CD14-positive monocyte (primary cell): Measurements from ENCODE around the gene SPACDR. TPM values are rescaled to one million over a fixed set of nuclear protein-coding genes. Genes with fewer than 3 reads are reported as not detected.

ENCODE experiments used
- DNase-seq, 3 donors: peaks; one replicate each; pipeline ENCODE4 v3.0.0-alpha.2; 2011 to 2022
- H2AFZ ChIP-seq: 2 replicates; pipeline ENCODE4 v1.6.0; 2012; ENCODE audit warnings: mild to moderate bottlenecking, low read depth, low read length, inconsistent platforms; ENCODE audit not compliant: insufficient read depth, poor library complexity, severe bottlenecking
- H3K27ac ChIP-seq, 2 donors: 1 replicate in 1 of 2; 2 replicates in 1 of 2; pipeline ENCODE4 v1.5.1; 2012 to 2013; ENCODE audit warnings: low read length in 2 of 2, control low read depth in 1 of 2, inconsistent platforms in 1 of 2, low read depth in 1 of 2, mild to moderate bottlenecking in 1 of 2
- H3K27me3 ChIP-seq, 2 donors: one replicate each; pipeline versions ENCODE4 v1.6.0 to v1.6.1; 2011 to 2013; ENCODE audit warnings: low read length in 2 of 2; ENCODE audit not compliant: control insufficient read depth in 2 of 2, insufficient read depth in 2 of 2
- H3K36me3 ChIP-seq, 2 donors: replicated peaks in 1 of 2; 1 replicate in 1 of 2; 2 replicates in 1 of 2; pipeline versions ENCODE4 v1.5.1 to v1.6.1; 2012 to 2013; ENCODE audit warnings: low read length in 2 of 2, control low read depth in 1 of 2, inconsistent platforms in 1 of 2, mild to moderate bottlenecking in 1 of 2; ENCODE audit not compliant: insufficient read depth in 2 of 2, control insufficient read depth in 1 of 2
- H3K4me1 ChIP-seq, 2 donors: 1 replicate in 1 of 2; 2 replicates in 1 of 2; pipeline versions ENCODE4 v1.5.1 to v1.6.1; 2012 to 2013; ENCODE audit warnings: low read length in 2 of 2, control low read depth in 1 of 2, inconsistent platforms in 1 of 2, mild to moderate bottlenecking in 1 of 2, moderate library complexity in 1 of 2; ENCODE audit not compliant: insufficient read depth in 2 of 2, control insufficient read depth in 1 of 2
- H3K4me2 ChIP-seq: replicated peaks from 2 replicates; pipeline ENCODE3; 2012; ENCODE audit warnings: low read length, moderate library complexity, mild to moderate bottlenecking; ENCODE audit not compliant: poor library complexity, severe bottlenecking; ENCODE audit errors: extremely low read depth
- H3K4me3 ChIP-seq, 3 experiments: fragments of 200-600 bp in 1 of 3; sonication (generic) in 1 of 3; replicated peaks in 1 of 3; 1 replicate in 2 of 3; 2 replicates in 1 of 3; pipeline ENCODE4 v1.5.1; 2011 to 2013; ENCODE audit warnings: low read length in 3 of 3, mild to moderate bottlenecking in 3 of 3, control low read depth in 2 of 3, low read depth in 2 of 3, inconsistent platforms in 1 of 3, moderate library complexity in 1 of 3
- H3K79me2 ChIP-seq: 2 replicates; pipeline ENCODE4 v1.6.0; 2012; ENCODE audit warnings: mild to moderate bottlenecking, control low read depth, inconsistent platforms, low read length, moderate library complexity; ENCODE audit not compliant: insufficient read depth
- H3K9ac ChIP-seq: 2 replicates; pipeline ENCODE4 v1.6.0; 2017; ENCODE audit warnings: low read length, mild to moderate bottlenecking; ENCODE audit not compliant: insufficient read depth, poor library complexity, severe bottlenecking
- H3K9me3 ChIP-seq, 2 donors: replicated peaks in 1 of 2; 1 replicate in 1 of 2; 2 replicates in 1 of 2; pipeline versions ENCODE4 v1.5.1 to v1.6.1; 2012 to 2013; ENCODE audit warnings: low read length in 2 of 2, control low read depth in 1 of 2; ENCODE audit not compliant: control insufficient read depth in 1 of 2, insufficient read depth in 1 of 2
- H4K20me1 ChIP-seq: 2 replicates; pipeline ENCODE4 v1.6.0; 2012; ENCODE audit warnings: mild to moderate bottlenecking, low read length, control low read depth, moderate library complexity; ENCODE audit not compliant: insufficient read depth
- H3K27ac Mint-ChIP-seq, 7 donors: one replicate each; pipeline ENCODE4 v1.8.0; 2020; ENCODE audit warnings: mild to moderate bottlenecking in 7 of 7, mixed read lengths in 7 of 7, moderate library complexity in 6 of 7, inconsistent platforms in 2 of 7
- H3K27me3 Mint-ChIP-seq, 3 donors: one replicate each; pipeline ENCODE4 v1.8.0; 2021 to 2022; ENCODE audit warnings: low read depth in 3 of 3, mild to moderate bottlenecking in 3 of 3, mixed read lengths in 3 of 3, moderate library complexity in 3 of 3, inconsistent platforms in 1 of 3
- H3K36me3 Mint-ChIP-seq, 2 donors: one replicate each; pipeline ENCODE4 v1.8.0; 2020; ENCODE audit warnings: mixed read lengths in 2 of 2, inconsistent platforms in 1 of 2, mild to moderate bottlenecking in 1 of 2
- H3K4me1 Mint-ChIP-seq: one replicate; pipeline ENCODE4 v1.8.0; 2020; ENCODE audit warnings: mild to moderate bottlenecking, mixed read lengths
- H3K4me3 Mint-ChIP-seq, 2 donors: one replicate each; pipeline ENCODE4 v1.8.0; 2020; ENCODE audit warnings: mild to moderate bottlenecking in 2 of 2, mixed read lengths in 2 of 2, moderate library complexity in 1 of 2
- H3K9me3 Mint-ChIP-seq, 7 donors: one replicate each; pipeline ENCODE4 v1.8.0; 2020 to 2022; ENCODE audit warnings: mixed read lengths in 7 of 7, mild to moderate bottlenecking in 6 of 7, moderate library complexity in 6 of 7, inconsistent platforms in 2 of 7
- WGBS: methylation state at CpG from one replicate; pipeline ENCODE4 v1.1.5; 2013; ENCODE audit warnings: missing lambda C conversion rate; ENCODE audit not compliant: insufficient coverage; 5-methylcytosine and 5-hydroxymethylcytosine counted together
- intact Hi-C, 2 donors: fragments of 100-400 bp; cut with micrococcal nuclease; formaldehyde crosslinking; loops; one replicate each; pipeline versions ENCODE4 v1.15.0 to v1.15.1; 2023
- polyA plus RNA-seq, 3 donors: library from polyadenylated mRNA; depleted of rRNA in 1 of 3; unstranded in 2 of 3; stranded (reverse) in 1 of 3; fragments of 300-500 nt in 2 of 3; fragments of >200 nt in 1 of 3; fragmentation: Illumina TruSeq in 2 of 3; gene quantifications; 1 replicate in 2 of 3; 2 replicates in 1 of 3; pipeline ENCODE4 v1.2.3, GENCODE V29; 2012 to 2021
- TF ChIP-seq, protein P1 (sequence below): fragments of 200-600 bp; IDR thresholded peaks from one replicate; pipeline ENCODE4 v1.8.0; 2022; ENCODE audit warnings: antibody characterized with exemption, mild to moderate bottlenecking

SPACDR gene
- polyA plus RNA-seq, 3 donors = 0.40 to 2.5 TPM; not detected in 1

- Histone ChIP-seq H3K27ac (no peak overlapping the region), H3K4me2 (no peak overlapping the region), H3K79me2 (peaks cover 29% of the 10 kb centered on the region), H3K9ac (no peak overlapping the region), H3K36me3 (no peaks in the 10 kb centered on the region), H3K27me3 (peaks cover 0 to 6% of the 10 kb centered on the region in 2 donors), H4K20me1 (peaks cover 30% of the 10 kb centered on the region), H3K4me3 (no peak overlapping the region), H3K9me3 (no peaks in the 10 kb centered on the region), H3K4me1 (peaks cover 24 to 40% of the 10 kb centered on the region in 2 donors), H2AFZ (no peak overlapping the region)
- WGBS = 100% methylated on average over 1 of the region's 1 CpG
- peaks cover 19% of the 10 kb centered on the region for H3K4me1 Mint-ChIP-seq
- H3K4me3 Mint-ChIP-seq = no peak overlapping the region
- H3K36me3 Mint-ChIP-seq = peaks cover 3 to 10% of the 10 kb centered on the region in 2 donors
- intact Hi-C loops = no loop called here
- TF ChIP-seq, protein P1, sequence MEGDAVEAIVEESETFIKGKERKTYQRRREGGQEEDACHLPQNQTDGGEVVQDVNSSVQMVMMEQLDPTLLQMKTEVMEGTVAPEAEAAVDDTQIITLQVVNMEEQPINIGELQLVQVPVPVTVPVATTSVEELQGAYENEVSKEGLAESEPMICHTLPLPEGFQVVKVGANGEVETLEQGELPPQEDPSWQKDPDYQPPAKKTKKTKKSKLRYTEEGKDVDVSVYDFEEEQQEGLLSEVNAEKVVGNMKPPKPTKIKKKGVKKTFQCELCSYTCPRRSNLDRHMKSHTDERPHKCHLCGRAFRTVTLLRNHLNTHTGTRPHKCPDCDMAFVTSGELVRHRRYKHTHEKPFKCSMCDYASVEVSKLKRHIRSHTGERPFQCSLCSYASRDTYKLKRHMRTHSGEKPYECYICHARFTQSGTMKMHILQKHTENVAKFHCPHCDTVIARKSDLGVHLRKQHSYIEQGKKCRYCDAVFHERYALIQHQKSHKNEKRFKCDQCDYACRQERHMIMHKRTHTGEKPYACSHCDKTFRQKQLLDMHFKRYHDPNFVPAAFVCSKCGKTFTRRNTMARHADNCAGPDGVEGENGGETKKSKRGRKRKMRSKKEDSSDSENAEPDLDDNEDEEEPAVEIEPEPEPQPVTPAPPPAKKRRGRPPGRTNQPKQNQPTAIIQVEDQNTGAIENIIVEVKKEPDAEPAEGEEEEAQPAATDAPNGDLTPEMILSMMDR = no peak
- peaks cover 0 to 2% (median 0%) of the 10 kb centered on the region in 7 donors for H3K9me3 Mint-ChIP-seq
- peaks cover 12 to 21% (median 16%) of the 10 kb centered on the region in 3 donors for H3K27me3 Mint-ChIP-seq
- DNase-seq = no peak
- peak overlapping the region in 1 of 7 donors; percentile 28 for H3K27ac Mint-ChIP-seq
These were observed 17.4 kb upstream of the SPACDR start for GRCh38 chr7:100481466-100481865.

DNA sequence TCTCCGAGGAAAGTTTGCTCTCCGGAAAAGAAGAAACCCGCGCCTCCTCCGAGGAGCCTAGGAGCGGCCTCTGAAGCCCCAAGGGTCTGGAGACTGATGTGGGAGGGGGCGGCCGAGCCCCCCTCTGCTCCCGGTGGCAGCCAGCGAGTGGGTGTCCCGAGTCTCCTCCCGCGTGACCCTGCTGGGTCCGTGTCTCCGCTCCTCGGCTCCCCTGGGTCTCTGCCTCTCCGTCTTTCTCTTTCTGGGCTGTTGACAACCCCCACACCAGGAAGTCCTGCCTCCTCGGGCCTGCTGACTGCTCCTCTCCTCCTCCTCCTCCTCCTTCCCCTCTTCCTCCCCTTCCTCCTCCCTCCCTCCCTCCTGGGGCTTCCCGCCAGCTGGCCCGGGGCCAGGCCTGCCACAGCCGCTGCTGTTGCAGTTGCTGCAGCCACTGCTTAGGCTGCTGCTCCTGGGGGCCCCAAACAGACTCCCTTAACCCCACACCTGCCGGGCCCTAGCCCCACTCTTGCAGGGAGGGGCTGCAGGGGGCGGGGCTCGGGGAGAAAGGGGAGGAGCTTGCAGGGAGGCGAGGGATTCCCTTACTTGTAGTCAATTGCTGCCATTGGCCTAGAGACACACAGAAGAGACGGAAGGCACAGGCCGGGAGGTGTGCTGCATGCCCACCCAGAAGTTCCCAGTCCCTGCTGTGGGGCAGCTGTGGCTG lies 15.0 kb upstream of the SPACDR start, which contains the start of gene TSC22D4:
Gene TSC22D4 (minus strand): TSS at position 257 of the 703 bp plus-strand sequence. CDS start 1,176 bp downstream, outside the sequence.
- peaks cover 42% of the 10 kb centered on the region for H3K4me1 Mint-ChIP-seq
- peak; percentile 85 to 88 (median 86) for DNase-seq

More for the DNA sequence above, 15.0 kb upstream of the SPACDR start, which contains the start of gene TSC22D4:
- H3K27me3 ChIP-seq = peaks cover 0 to 4% of the 10 kb centered on the region in 2 donors
- H3K79me2 ChIP-seq = peaks cover 53% of the 10 kb centered on the region
- TF ChIP-seq, protein P1 = no peak
- H4K20me1 ChIP-seq = peaks cover 53% of the 10 kb centered on the region
- H3K9ac ChIP-seq = peak within 1 kb of the TSS; percentile 89
- peaks cover 11 to 31% of the 10 kb centered on the region in 2 donors for H3K36me3 Mint-ChIP-seq
- peak within 1 kb of the TSS; percentile 51 to 99 (median 87) for H3K4me3 ChIP-seq
- peak within 1 kb of the TSS; percentile 82 to 96 (median 85) for H3K27ac Mint-ChIP-seq
- H3K27me3 Mint-ChIP-seq = peaks cover 7 to 12% (median 11%) of the 10 kb centered on the region in 3 donors
- H3K9me3 Mint-ChIP-seq = peaks cover 0 to 2% (median 0%) of the 10 kb centered on the region in 7 donors
- 0% methylated on average over 10 of the region's 27 CpGs for WGBS
- H2AFZ ChIP-seq = peak within 1 kb of the TSS; percentile 64
- H3K9me3 ChIP-seq = no peaks in the 10 kb centered on the region
- peak within 1 kb of the TSS; percentile 97 for H3K4me2 ChIP-seq
- peaks cover 8 to 19% of the 10 kb centered on the region in 2 donors for H3K36me3 ChIP-seq
- peaks cover 45 to 63% of the 10 kb centered on the region in 2 donors for H3K4me1 ChIP-seq
- intact Hi-C loops = loop anchor here (5.0 kb wide), 1 partner anchor 78 kb away; no protein-coding TSS in a partner anchor
- peak within 1 kb of the TSS; percentile 83 to 84 for H3K27ac ChIP-seq
- H3K4me3 Mint-ChIP-seq = peak within 1 kb of the TSS; percentile 96 to 99
